Neural cell (in vitro differentiated cells): ENCODE measurements around the gene KLF16. TPM values are rescaled to one million over a fixed set of nuclear protein-coding genes. Genes with fewer than 3 reads are reported as not detected.

Experiments used
- H2AFZ ChIP-seq: fragments of 200-600, 300-800 bp; sonication (generic), shearing (Covaris generic); 2 replicates; pipeline ENCODE4 v1.6.0; 2014; ENCODE audit warnings: low read depth, mild to moderate bottlenecking, antibody characterized with exemption, low read length, moderate library complexity
- H3F3A ChIP-seq: fragments of 200-600 bp; shearing (Covaris generic); 2 replicates; pipeline ENCODE4 v1.6.1; 2016; ENCODE audit warnings: mild to moderate bottlenecking, moderate library complexity, mixed read lengths, antibody characterized with exemption, low read length; ENCODE audit not compliant: insufficient read depth, poor library complexity, severe bottlenecking
- H3K27ac ChIP-seq: fragments of 200-600, 300-800 bp; sonication (generic), shearing (Covaris generic); 2 replicates; pipeline ENCODE4 v1.5.1; 2014; ENCODE audit warnings: mild to moderate bottlenecking, low read length, moderate library complexity
- H3K27me3 ChIP-seq: fragments of 300-800, 200-600 bp; sonication (generic), shearing (Covaris generic); 2 replicates; pipeline ENCODE4 v1.6.0; 2014; ENCODE audit warnings: mild to moderate bottlenecking, low read depth, low read length, moderate library complexity; ENCODE audit not compliant: insufficient read depth
- H3K36me3 ChIP-seq: fragments of 300-800, 200-600 bp; sonication (generic), shearing (Covaris generic); 2 replicates; pipeline ENCODE4 v1.5.1; 2014; ENCODE audit warnings: mild to moderate bottlenecking, antibody characterized with exemption, low read length, moderate library complexity; ENCODE audit not compliant: insufficient read depth
- H3K4me2 ChIP-seq: fragments of 300-800, 200-600 bp; sonication (generic), shearing (Covaris generic); 2 replicates; pipeline ENCODE4 v1.6.0; 2014; ENCODE audit warnings: mild to moderate bottlenecking, low read length
- H3K4me3 ChIP-seq: fragments of 300-800, 200-600 bp; sonication (generic), shearing (Covaris generic); 2 replicates; pipeline ENCODE4 v1.5.1; 2014; ENCODE audit warnings: mild to moderate bottlenecking, low read length, moderate library complexity
- H3K79me2 ChIP-seq: fragments of 200-600 bp; shearing (Covaris generic); replicated peaks from 2 replicates; pipeline ENCODE4 v1.6.0; 2014; ENCODE audit warnings: mild to moderate bottlenecking, low read length, moderate library complexity; ENCODE audit not compliant: insufficient read depth
- H3K9ac ChIP-seq: fragments of 300-800, 200-600 bp; sonication (generic), shearing (Covaris generic); 2 replicates; pipeline ENCODE4 v1.6.1; 2016; ENCODE audit warnings: mild to moderate bottlenecking, low read length, mixed read lengths
- H3K9me2 ChIP-seq: fragments of 200-600 bp; shearing (Covaris generic); 2 replicates; pipeline ENCODE4 v1.6.1; 2016; ENCODE audit warnings: mild to moderate bottlenecking, low read length, mixed read lengths; ENCODE audit not compliant: insufficient read depth
- H3K9me3 ChIP-seq: fragments of 200-600, 300-800 bp; sonication (generic), shearing (Covaris generic); 2 replicates; pipeline ENCODE4 v1.6.1; 2016; ENCODE audit warnings: mild to moderate bottlenecking, mixed run types, low read length, moderate library complexity, mixed read lengths
- H4K20me1 ChIP-seq: fragments of 200-600 bp; shearing (Covaris generic); 2 replicates; pipeline ENCODE4 v1.6.1; 2016; ENCODE audit warnings: mild to moderate bottlenecking, mixed run types; ENCODE audit not compliant: insufficient read depth
- CTCF ChIP-seq: fragments of 450-650 bp; IDR thresholded peaks from 2 replicates; pipeline ENCODE4 v1.5.1; 2014; ENCODE audit warnings: antibody characterized with exemption, mild to moderate bottlenecking, moderate library complexity; ENCODE audit not compliant: poor library complexity, severe bottlenecking
- EP300 ChIP-seq: fragments of 450-650 bp; conservative IDR thresholded peaks from 2 replicates; pipeline ENCODE4 v1.6.1; 2014; ENCODE audit warnings: antibody characterized with exemption, mild to moderate bottlenecking, moderate library complexity; ENCODE audit not compliant: poor library complexity, severe bottlenecking
- EZH2 ChIP-seq: fragments of 200-600, 300-800 bp; shearing (Covaris generic), sonication (generic); IDR thresholded peaks from 2 replicates; pipeline ENCODE4 v1.6.1; 2014; ENCODE audit warnings: antibody characterized with exemption, low read length, borderline replicate concordance, mild to moderate bottlenecking; ENCODE audit not compliant: insufficient read depth, poor library complexity, severe bottlenecking
- MXI1 ChIP-seq: fragments of 450-650 bp; conservative IDR thresholded peaks from 2 replicates; pipeline ENCODE4 v1.6.1; 2014; ENCODE audit warnings: antibody characterized with exemption, mild to moderate bottlenecking; ENCODE audit not compliant: poor library complexity, severe bottlenecking
- POLR2AphosphoS5 ChIP-seq: IDR thresholded peaks from 2 replicates; pipeline ENCODE4 v1.6.1; 2012
- RAD21 ChIP-seq: fragments of 450-650 bp; conservative IDR thresholded peaks from 2 replicates; pipeline ENCODE4 v1.6.1; 2014; ENCODE audit warnings: antibody characterized with exemption, mild to moderate bottlenecking, moderate library complexity
- REST ChIP-seq: IDR thresholded peaks from 2 replicates; pipeline ENCODE4 v1.6.1; 2012; ENCODE audit warnings: borderline replicate concordance
- SMC3 ChIP-seq: fragments of 450-650 bp; conservative IDR thresholded peaks from 2 replicates; pipeline ENCODE4 v1.6.1; 2014; ENCODE audit warnings: antibody characterized with exemption, mild to moderate bottlenecking, moderate library complexity; ENCODE audit not compliant: poor library complexity
- TAF1 ChIP-seq: IDR thresholded peaks from 2 replicates; pipeline ENCODE4 v1.6.1; 2012; ENCODE audit warnings: low read depth
- polyA plus RNA-seq: library from polyadenylated mRNA; depleted of rRNA; stranded (reverse); fragments of >200 nt; gene quantifications from 2 replicates; pipeline ENCODE4 v1.2.3, GENCODE V29; 2014

Gene KLF16
- polyA plus RNA-seq, 1 donor from 2014 or later = 3.5 TPM

GRCh38 chr19:1841209-1841924 is 22.0 kb downstream of the KLF16 start:
- Histone ChIP-seq H3K9me3 (no peaks in the 10 kb centered on the region), H3K9ac (no peak overlapping the region), H3F3A (no peaks in the 10 kb centered on the region), H3K36me3 (no peaks in the 10 kb centered on the region), H3K27me3 (no peaks in the 10 kb centered on the region), H2AFZ (no peak overlapping the region), H3K4me2 (no peak overlapping the region), H3K79me2 (peaks cover 14% of the 10 kb centered on the region), H3K27ac (no peak overlapping the region), H3K4me3 (no peak overlapping the region), H3K9me2 (no peaks in the 10 kb centered on the region), H4K20me1 (no peaks in the 10 kb centered on the region)
- TF ChIP-seq CTCF (no peak), MXI1 (no peak), EP300 (no peak), SMC3 (no peak), TAF1 (no peak), REST (no peak), EZH2 (no peak), RAD21 (no peak), POLR2AphosphoS5 (no peak)

- Histone ChIP-seq H3K4me2 (no peak overlapping the region), H3K9me2 (no peaks in the 10 kb centered on the region), H3K27ac (no peak overlapping the region), H3K9me3 (no peaks in the 10 kb centered on the region), H3K9ac (no peak overlapping the region), H3K36me3 (no peaks in the 10 kb centered on the region), H2AFZ (no peak overlapping the region), H3K79me2 (peaks cover 6% of the 10 kb centered on the region), H3K4me3 (no peak overlapping the region), H3K27me3 (no peaks in the 10 kb centered on the region), H4K20me1 (no peaks in the 10 kb centered on the region), H3F3A (no peaks in the 10 kb centered on the region)
- no peak for TF ChIP-seq TAF1
These were observed 22.8 kb downstream of the KLF16 start for GRCh38 chr19:1840541-1841115.
